ENCODE measurements around the gene RNF144A. TPM values are rescaled to one million over a fixed set of nuclear protein-coding genes. Genes with fewer than 3 reads are reported as not detected.

The RNF144A gene
- 6.2 to 8.8 TPM (median 8.0 TPM) in 5 replicates for total RNA-seq (2022; extraction: Qiagen RNA extraction; ENCODE audit: low read depth)

GRCh38 chr2:6917071-6917760, at the start of gene RNF144A:
RNF144A (plus strand) TSS chr2:6917412; CDS start chr2:6996927, 79,515 bp downstream.

GRCh38 chr2:6877402-6878304, 39.6 kb upstream of the RNF144A start, which contains the start of gene RSAD2:
RSAD2 (plus strand) TSS chr2:6877777; CDS start chr2:6877801, 24 bp downstream.

Other genes starting within 250 kb of the RNF144A start
- 0.87 to 1.6 TPM (median 1.1 TPM) in 5 replicates for gene CMPK2, start 51.5 kb upstream of the RNF144A start, total RNA-seq (2022; extraction: Qiagen RNA extraction; ENCODE audit: low read depth)
- 0.15 to 0.62 TPM (median 0.34 TPM) in 5 replicates for gene RSAD2, start 39.6 kb upstream of the RNF144A start, total RNA-seq (2022; extraction: Qiagen RNA extraction; ENCODE audit: low read depth)